Ishikawa (cell line): ENCODE results near the gene HES7.

ENCODE experiments used
- CEBPB ChIP-seq: IDR thresholded peaks from 2 replicates; pipeline ENCODE4 v1.6.1; 2012
- CREB1 ChIP-seq: IDR thresholded peaks from 2 replicates; pipeline ENCODE4 v1.6.1; 2012; ENCODE audit warnings: low read depth
- EGR1 ChIP-seq: IDR thresholded peaks from 2 replicates; pipeline ENCODE4 v1.6.1; 2012
- EP300 ChIP-seq: IDR thresholded peaks from 2 replicates; pipeline ENCODE4 v1.6.1; 2012; ENCODE audit warnings: borderline replicate concordance
- RAD21 ChIP-seq: IDR thresholded peaks from 2 replicates; pipeline ENCODE4 v1.6.1; 2012; ENCODE audit warnings: low read depth
- TAF1 ChIP-seq: IDR thresholded peaks from 2 replicates; pipeline ENCODE4 v1.6.1; 2012; ENCODE audit warnings: low read depth, mild to moderate bottlenecking
- TCF12 ChIP-seq: IDR thresholded peaks from 2 replicates; pipeline ENCODE4 v1.6.1; 2012; ENCODE audit warnings: low read depth
- TEAD4 ChIP-seq: IDR thresholded peaks from 2 replicates; pipeline ENCODE4 v1.6.1; 2012
- YY1 ChIP-seq: IDR thresholded peaks from 2 replicates; pipeline ENCODE4 v1.6.1; 2012; ENCODE audit warnings: low read depth
- ZBTB7A ChIP-seq: IDR thresholded peaks from 2 replicates; pipeline ENCODE4 v1.6.1; 2012; ENCODE audit warnings: low read depth
- TF ChIP-seq, protein P1 (sequence below): IDR thresholded peaks from 2 replicates; pipeline ENCODE4 v1.6.1; 2012
- TF ChIP-seq, protein P2 (sequence below): IDR thresholded peaks from 2 replicates; pipeline ENCODE4 v1.6.1; 2012; ENCODE audit warnings: low read depth, mild to moderate bottlenecking
- TF ChIP-seq, protein P3 (sequence below): IDR thresholded peaks from 2 replicates; pipeline ENCODE4 v1.6.1; 2012

DNA sequence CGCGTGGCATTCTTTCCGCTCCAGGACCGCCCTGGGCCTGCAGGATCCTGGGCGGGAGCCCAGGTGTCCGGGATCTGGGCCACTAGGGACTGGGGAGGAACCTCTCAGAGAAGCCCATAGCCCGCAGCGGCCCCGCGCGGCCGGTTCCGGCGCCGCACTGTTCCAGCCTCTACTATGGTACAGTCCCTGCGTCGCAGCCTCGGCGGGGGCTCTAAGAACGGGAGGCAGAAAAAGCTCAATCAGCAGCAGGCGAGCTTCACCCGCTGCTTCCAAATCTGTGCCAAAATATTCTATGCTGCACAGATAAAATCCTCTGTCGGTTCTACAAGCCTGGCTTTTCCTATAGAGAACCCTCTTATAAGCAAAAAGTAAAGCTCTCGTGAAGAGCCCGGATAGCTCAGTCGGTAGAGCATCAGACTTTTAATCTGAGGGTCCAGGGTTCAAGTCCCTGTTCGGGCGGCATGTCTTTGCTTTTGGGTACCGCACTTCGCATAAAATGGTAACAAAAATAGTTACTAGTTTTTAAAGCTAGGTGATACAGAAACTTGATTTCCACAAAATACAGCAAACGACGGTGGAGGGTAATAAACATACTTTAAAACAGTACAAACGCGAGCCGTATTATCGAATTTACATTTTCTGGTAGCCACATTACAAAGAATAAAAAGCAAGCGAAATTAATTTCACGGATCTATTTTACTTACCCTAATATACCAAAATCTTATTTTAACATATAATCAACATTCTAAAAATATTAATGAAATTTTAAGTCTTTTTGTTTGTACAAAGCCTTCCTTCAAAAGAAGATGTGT is 4.9 kb downstream of the HES7 start:
- TF ChIP-seq CEBPB (0 out of 2 replicates have a peak, but pooled peaks have one; percentile 43), EP300 (no peak), RAD21 (peak; percentile 53; the same call in 1 of the 2 replicates), CREB1 (no peak), TAF1 (peak; percentile 44; the same call in 1 of the 2 replicates), EGR1 (no peak), ZBTB7A (no peak), YY1 (no peak), TCF12 (no peak), TEAD4 (peak; percentile 87)
- TF ChIP-seq, protein P1, sequence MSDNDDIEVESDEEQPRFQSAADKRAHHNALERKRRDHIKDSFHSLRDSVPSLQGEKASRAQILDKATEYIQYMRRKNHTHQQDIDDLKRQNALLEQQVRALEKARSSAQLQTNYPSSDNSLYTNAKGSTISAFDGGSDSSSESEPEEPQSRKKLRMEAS: peak; percentile 30
- TF ChIP-seq, protein P2, sequence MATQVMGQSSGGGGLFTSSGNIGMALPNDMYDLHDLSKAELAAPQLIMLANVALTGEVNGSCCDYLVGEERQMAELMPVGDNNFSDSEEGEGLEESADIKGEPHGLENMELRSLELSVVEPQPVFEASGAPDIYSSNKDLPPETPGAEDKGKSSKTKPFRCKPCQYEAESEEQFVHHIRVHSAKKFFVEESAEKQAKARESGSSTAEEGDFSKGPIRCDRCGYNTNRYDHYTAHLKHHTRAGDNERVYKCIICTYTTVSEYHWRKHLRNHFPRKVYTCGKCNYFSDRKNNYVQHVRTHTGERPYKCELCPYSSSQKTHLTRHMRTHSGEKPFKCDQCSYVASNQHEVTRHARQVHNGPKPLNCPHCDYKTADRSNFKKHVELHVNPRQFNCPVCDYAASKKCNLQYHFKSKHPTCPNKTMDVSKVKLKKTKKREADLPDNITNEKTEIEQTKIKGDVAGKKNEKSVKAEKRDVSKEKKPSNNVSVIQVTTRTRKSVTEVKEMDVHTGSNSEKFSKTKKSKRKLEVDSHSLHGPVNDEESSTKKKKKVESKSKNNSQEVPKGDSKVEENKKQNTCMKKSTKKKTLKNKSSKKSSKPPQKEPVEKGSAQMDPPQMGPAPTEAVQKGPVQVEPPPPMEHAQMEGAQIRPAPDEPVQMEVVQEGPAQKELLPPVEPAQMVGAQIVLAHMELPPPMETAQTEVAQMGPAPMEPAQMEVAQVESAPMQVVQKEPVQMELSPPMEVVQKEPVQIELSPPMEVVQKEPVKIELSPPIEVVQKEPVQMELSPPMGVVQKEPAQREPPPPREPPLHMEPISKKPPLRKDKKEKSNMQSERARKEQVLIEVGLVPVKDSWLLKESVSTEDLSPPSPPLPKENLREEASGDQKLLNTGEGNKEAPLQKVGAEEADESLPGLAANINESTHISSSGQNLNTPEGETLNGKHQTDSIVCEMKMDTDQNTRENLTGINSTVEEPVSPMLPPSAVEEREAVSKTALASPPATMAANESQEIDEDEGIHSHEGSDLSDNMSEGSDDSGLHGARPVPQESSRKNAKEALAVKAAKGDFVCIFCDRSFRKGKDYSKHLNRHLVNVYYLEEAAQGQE: no peak
- TF ChIP-seq, protein P3, sequence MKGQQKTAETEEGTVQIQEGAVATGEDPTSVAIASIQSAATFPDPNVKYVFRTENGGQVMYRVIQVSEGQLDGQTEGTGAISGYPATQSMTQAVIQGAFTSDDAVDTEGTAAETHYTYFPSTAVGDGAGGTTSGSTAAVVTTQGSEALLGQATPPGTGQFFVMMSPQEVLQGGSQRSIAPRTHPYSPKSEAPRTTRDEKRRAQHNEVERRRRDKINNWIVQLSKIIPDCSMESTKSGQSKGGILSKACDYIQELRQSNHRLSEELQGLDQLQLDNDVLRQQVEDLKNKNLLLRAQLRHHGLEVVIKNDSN: no peak
